Hepatocyte (in vitro differentiated cells): ENCODE results near the gene ZFX.

Source experiments
- CTCF ChIP-seq: fragments of 200-600 bp; sonication (generic); IDR thresholded peaks from 2 replicates; pipeline ENCODE4 v1.5.1; 2016; ENCODE audit warnings: antibody characterized with exemption, mild to moderate bottlenecking; ENCODE audit not compliant: poor library complexity
- EZH2 ChIP-seq: fragments of 200-600 bp; sonication (generic); IDR thresholded peaks from 2 replicates; pipeline ENCODE4 v1.6.1; 2016; ENCODE audit warnings: antibody characterized with exemption, mild to moderate bottlenecking, borderline replicate concordance

GRCh38 chrX:24198101-24198500, 48.6 kb downstream of the ZFX start:
- no peak for TF ChIP-seq CTCF
- TF ChIP-seq EZH2: no peak
